Hematopoietic multipotent progenitor cell treated with erythropoietin and hydrocortisone succinate and interleukin-3 and kit ligand, for 15 days (in vitro differentiated cells): ENCODE data around the gene EID3.
"Not testable (repeated sequence)": the region's sequence is repeated elsewhere in the genome, so short reads cannot be mapped to it uniquely, and the experiment has no call there.

Experiments
- DNase-seq: peaks from one replicate; pipeline ENCODE4 v3.0.0-alpha.2; 2015; ENCODE audit warnings: low spot score

EID3 gene

DNA sequence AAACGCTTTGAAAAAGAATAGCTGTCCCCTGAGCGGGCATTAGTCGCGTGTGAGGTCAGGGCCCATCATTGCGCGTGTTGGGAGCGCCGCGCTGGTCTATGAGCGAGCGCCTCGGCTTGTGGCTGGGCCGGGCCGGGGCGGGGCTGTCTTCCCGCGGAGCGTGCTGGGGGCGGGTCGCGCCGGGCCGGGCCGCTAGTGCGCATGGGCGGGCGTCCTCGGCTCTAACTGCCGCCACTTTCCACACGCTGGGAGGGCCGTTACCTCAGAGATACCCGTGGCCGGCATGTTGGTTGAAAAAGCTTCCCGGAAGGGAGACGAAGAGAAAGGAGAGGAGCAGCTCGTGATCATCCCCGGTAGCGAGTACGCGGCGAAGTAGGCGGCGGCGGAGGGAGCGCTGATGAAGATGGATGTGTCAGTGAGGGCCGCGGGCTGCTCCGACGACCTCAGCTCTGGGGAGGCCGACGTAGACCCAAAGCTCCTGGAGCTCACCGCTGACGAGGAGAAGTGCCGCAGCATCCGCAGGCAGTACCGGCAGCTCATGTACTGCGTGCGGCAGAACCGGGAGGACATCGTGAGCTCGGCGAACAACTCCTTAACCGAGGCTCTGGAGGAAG lies at the start of gene EID3:
EID3 (plus strand) TSS at position 202 of the 614 bp plus-strand sequence; CDS start at position 398, 196 bp downstream.
- DNase-seq: peak; percentile 80

- DNase-seq: no peak
These were observed 45.5 kb upstream of the EID3 start for GRCh38 chr12:104257913-104258472.

DNA sequence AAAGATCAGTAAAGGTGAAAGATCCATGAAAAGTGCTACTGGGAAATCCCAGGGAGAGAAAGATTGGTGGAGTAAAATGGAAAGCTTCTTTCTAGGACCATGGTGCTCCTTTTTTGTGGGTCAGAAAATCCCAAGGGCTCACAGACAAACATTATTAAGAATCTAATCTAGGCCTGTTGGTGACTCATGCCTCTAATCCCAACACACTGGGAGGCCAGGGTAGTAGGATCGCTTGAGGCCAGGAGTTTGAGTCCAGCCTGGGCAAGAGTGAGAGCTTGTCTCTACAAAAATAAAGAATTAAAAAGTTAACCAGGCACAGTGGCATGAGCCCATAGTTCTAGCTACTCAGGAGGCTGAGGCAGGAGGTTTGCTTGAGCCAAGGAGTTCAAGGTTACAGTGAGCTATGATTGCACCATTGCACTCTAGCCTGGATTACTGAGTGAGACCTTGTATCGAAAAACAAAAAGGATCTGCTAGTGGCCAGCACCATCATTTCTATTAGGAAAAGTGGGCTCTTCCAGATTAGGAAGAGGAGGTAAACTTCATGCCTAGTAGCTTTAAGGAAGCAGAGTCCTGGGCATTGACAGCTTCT lies 45.0 kb upstream of the EID3 start:
- no peak for DNase-seq

DNA sequence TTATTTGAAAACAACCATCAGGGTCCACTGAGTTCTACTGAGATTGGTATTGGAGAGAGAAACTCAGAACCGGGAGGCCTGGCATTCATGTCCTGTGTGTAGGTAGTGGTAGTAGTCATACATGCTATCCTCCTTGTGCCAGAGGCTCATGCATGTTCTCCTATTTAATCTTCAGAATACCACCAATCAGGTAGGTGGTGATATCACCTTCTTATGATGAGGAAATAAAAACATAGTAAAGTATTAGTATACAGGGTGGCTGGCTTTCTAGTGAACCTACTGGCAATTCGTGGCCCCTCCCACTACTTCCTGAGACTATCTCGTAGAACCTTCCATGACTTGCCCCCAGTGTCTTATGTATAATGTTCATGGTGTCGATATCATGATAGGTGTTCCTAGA lies 40.5 kb upstream of the EID3 start:
- DNase-seq: no peak

DNA sequence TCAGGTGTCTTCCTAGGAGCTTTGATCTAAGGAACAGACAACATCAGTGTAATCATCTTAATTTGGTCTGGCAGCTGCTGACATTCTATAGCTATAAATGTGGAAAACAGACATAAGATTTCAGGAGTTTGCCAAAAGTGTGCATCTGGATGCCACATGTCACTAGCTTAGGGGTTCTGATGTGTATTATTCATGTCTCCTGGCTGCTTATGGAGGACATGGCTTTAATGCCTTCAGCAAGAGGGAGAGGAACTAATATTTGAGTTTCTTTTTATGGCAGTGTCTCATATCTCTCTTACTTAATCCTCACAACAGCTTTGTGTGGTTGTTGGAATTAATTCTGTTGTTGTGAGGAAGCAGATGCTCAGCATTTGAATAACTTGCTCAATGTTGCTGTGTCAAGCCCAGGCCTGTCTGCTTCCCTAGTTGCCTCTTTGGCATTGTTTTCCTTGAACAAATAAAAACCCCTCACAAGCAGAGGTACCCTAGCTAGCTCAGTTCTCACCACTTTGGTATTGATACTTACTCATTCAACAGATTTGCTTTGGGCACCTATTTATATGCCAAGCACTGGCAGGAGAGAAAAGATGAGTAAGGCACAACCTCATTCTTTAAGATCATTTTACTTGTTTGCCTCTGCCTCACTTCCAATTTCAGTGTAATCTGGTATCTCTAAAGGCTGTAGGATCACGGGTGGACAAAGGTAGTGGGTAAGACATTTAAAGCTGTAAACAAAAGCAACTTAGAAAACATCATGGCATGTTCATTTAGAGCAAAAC lies 39.8 kb upstream of the EID3 start:
- no peak for DNase-seq

GRCh38 chr12:104265436-104265835 lies 38.1 kb upstream of the EID3 start:
- DNase-seq: not testable (repeated sequence)

DNA sequence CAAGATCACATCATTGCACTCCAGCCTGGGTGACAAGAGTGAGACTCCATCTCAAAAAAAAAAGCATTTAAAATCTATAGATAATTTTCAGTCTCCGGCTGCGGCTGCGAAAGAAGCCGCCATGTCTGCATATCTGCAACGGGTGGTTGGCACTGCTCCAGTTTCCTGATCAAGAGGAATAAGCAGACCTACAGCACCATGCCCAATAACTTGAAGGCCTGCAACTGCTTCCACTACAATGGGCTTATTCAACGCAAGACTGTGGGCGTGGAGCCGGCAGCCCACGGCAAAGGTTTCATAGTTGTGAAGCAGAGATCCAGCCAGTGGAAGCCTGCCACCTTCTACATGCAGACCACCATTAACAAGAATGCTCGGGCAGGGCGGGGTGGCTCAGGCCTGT lies 30.6 kb upstream of the EID3 start:
- DNase-seq: no peak

- DNase-seq: no peak
These were observed 30.0 kb upstream of the EID3 start for GRCh38 chr12:104273503-104273902.

GRCh38 chr12:104274811-104275210 lies 28.7 kb upstream of the EID3 start:
- DNase-seq: no peak

DNA sequence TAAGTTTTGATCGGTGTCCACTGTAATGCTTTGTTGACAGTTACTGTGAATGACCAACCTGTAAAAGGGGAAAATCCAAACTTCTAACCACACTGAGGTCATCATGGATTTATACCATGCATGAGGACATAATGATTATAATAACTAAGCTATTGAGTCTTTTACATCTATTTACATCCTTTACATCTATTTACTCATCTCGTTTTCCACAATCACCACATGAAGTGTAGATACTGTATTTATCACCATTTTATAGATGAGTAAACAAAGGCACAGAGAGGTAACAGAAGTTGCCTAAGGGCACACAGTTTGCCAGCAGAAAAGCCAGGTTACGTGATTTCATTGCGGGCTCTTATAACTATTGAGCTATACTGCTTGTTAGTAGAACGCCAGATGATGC lies 27.9 kb upstream of the EID3 start:
- no peak for DNase-seq

DNA sequence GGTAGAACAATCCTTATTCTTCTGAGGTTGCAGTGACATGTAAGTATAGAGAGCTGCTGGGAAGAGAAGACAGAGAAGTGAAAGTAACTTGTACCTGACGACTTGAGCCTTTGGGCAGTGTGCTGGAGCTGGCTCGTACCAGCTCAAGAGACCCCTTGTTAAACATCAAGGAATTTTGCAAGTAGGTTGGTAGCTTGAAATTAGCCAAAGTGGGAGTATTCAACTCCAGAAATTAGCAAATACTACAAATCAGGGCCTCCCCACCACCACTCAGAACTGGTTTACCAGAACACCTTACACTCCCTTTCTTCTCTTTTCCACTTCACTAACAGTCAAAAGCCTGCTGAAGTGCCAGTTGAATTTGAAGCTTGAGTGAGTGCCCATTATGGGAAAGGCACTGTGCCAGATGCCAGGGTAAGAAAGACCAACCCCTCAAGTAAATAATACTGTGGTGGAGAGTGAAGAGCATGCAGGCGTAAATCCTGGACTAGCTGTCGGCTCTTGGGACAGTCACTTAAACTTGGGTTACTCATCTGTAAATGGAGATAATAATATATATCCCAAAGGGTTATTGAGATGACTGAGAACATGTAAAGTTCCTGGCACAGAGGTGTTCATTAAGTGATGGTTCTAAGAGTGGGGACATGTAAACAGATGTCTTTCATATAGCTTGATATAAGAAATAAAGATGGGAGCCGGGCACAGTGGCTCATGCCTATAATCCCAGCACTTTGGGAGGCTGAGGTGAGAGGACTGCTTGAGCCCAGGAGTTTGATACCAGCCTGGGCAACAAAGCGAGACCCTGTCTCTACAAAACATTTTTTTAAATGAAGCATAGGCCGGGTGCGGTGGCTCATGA lies 27.0 kb upstream of the EID3 start:
- no peak for DNase-seq

GRCh38 chr12:104279164-104279563 lies 24.4 kb upstream of the EID3 start:
- DNase-seq: no peak

GRCh38 chr12:104280111-104280510 lies 23.4 kb upstream of the EID3 start:
- DNase-seq: no peak

GRCh38 chr12:104280717-104281458 lies 22.7 kb upstream of the EID3 start:
- DNase-seq: no peak

- no peak for DNase-seq
These were observed 21.9 kb upstream of the EID3 start for GRCh38 chr12:104281636-104282035.

DNA sequence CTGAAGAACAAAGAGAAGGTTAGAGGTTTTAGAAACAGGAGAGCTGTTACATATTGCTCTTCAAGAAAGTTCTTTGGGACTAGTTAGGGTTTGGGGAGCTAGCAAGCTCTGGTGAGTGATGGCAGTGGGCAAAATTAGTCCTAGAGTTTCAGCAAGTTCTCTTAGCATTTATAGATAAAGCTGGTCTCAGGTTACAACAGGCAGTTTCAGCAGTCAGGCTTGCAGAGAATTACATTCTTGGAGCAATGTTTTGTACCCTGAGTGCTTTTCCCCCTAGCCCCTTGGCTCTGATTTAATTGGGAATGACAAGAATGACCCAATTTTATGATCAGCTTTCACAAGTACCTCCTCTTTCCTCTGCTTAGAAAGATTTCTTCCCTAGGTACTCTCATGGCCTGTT lies 21.4 kb upstream of the EID3 start:
- DNase-seq: no peak

DNA sequence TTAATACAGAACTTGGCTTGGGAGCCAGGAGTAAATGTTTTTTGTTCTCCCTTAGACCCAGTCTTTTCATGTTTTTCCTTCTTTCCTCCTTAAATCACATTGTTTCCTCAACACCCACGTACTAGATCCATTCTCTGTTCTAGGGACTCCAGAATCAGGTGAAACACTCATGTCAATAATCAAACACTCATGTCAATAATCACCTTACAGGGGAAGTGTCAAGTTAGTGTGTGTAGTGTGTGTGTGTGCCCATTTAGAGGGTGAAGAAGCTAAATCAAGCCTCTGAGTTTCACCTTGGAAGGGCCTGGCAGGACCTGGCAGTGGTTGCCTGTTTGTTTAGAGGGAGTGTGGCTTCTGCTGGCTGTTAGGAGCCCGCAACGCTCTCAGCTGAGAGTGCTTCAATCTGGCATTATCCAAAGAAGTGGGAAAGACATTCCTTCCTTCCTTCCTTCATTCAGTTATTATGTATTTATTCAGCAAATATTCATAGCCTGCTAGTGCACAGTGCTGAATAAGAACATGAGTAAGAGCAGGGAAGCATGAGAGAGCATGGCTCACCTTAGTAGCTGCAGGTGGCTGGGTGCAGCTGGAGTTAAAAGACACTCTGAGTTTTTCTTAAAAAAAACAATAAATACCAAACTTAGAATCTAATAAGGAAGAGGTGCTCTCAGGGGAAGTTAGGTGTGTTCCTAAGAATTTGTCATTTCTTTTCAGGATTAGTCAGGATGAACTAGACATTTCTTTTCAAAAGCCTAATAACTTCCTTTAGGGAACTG lies 17.6 kb upstream of the EID3 start:
- no peak for DNase-seq

GRCh38 chr12:104286516-104287482 lies 16.7 kb upstream of the EID3 start:
- DNase-seq: peak; percentile 98

DNA sequence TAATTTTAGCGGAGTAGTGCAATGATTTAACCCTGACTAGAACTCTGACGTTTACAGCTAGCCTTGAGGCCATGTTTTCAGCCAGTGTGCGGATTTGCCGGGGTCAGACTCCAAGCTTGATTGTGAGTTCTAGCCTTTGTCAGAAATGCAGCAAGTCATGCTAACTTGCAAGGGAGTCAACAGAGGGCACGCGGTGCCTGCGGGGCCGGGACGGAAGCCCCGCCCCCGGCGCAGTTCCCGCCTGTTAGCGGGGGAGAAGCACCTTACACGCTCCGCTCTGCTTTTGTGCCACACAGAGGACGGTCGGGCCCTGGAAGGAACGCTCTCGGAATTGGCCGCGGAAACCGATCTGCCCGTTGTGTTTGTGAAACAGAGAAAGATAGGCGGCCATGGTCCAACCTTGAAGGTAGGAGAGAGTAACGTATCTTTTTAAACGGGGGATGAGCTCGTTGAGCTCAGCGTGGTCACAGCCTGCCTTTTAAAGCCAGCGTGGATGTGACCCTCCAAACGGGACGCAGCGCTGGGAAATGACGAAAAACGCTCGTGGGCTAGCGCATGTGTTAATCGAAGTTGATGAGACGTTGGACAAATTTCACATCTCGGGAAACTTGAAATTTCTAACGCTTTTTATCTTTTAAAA lies 14.8 kb upstream of the EID3 start:
- peak; percentile 86 for DNase-seq
